ENCODE measurements around the gene ENPEP.
A peak's percentile ranks its signal among the peaks of the same experiment; 100 is the strongest.
"Not testable (repeated sequence)": the region's sequence is repeated elsewhere in the genome, so short reads cannot be mapped to it uniquely, and the experiment has no call there.

ENPEP gene

DNA sequence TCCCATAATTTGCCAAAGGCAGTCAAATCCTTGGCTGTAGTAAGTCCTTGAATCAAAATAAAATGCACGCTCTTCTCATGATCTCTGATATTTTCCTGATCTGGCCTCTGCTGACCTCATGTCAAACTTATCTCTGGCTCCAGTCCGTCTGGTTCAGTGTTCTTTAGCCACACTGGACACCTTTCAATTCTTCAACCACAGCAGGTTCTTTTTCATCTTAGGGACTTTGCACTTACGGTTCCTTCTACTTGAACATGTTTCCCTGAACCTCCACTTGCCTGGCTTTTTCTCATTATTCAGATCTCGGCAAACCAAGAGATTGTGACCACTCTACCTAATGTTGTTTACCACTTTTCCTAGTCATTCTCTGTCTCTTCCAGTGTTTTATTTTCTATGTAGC, 10.3 kb downstream of the ENPEP start:
- no peak for DNase-seq

DNA sequence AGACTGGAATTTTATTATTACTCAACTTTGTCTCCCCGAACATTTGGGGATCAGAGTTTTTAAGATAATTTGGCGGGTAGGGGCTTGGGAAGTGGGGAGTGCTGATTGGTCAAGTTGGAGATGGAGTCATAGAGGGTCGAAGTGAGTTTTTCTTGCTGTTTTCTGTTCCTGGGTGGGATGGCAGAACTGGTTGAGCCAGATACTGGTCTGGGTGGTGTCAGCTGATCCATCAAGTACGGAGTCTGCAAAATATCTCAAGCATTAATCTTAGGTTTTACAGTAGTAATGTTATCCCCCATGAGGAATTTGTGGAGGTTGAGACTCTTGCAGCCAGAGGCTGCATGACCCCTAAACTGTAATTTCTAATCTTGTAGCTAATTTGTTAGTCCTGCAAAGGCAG, 10.9 kb downstream of the ENPEP start:
- DNase-seq = not testable (repeated sequence)

DNA sequence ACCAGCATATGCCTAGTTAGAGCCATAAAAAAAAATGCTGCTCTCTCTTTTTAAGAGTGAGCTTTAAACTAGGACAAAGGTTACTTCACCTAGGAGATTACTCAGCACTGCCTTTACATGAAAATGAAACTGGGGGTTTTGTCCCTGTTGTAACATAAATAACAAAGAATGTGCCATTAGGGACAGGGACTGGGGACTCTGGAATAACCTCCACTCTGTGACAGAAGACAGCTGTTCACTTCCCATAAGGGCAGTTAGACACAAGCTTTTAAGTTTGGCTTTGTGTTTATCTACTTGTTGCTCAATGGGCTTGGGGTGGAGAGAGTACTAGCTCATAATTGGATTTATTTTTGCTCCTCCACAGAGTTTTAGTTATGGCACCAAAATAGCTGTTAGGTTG, 11.9 kb downstream of the ENPEP start:
- DNase-seq = no peak

DNA sequence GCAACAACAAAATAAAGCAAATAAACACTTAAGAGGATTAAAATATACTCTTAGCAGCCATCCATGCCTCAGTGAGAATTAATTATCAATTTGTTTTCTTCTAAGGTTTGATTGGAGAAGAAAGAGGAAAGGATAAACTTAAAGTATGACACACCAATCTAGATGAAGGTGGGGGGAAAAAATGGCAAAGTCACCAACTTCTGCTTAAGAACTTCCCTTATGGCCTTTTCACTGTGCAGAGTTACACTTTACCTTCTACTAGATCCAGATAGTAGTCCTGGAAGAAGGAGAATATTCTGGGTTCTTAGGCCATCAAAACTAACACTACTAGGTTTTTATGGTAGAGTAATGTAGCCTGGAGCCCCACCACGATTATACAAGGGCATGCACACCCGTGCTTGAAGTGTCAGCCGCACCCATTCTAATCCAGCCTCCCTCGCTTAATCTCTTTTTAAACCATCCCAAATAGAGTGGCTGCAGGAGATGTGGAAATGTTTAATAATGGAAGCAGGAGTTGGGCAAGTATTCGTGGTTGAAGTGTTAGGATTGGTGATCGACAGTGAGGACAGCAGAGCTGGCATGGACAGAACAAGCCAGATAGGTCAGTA, 14.1 kb downstream of the ENPEP start:
- no peak for DNase-seq

DNA sequence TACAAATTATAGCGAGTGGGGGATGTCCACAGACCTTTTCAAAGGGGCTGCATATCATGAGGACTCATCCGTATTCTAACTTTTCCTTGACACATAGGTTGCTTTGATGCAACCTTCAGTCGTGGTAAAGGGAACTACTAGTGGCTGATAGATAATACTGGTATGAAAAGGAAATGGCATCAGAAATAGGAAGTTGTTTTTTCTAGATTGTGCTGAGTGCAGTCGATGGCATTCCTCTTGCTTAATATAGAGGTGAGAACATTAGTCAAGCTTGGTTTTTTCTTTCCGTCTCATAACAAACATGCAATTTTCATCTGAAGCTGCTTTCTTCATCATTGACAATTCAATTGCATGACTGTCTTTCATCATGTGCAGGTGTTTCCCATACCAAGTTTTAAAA, 16.6 kb downstream of the ENPEP start:
- no peak for DNase-seq

DNA sequence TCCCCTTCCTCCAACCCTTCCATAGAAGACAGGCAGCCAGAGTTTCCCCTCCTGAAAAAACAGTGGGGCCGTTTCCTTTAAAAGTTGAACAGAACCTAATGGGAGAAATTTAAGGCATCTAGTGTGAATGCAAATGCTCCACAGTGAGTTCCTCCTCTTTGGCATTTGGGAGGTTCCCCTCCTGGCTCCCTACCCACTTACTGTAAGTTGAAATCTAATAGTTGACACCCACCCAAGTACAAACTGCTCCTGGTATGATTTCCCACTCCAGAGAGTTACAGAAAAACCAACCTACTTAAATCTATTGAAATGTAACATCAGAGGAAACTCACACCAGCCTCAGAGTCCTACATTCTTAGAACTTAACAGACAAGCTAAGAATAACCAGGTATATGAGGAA, 17.6 kb downstream of the ENPEP start:
- DNase-seq = no peak

DNA sequence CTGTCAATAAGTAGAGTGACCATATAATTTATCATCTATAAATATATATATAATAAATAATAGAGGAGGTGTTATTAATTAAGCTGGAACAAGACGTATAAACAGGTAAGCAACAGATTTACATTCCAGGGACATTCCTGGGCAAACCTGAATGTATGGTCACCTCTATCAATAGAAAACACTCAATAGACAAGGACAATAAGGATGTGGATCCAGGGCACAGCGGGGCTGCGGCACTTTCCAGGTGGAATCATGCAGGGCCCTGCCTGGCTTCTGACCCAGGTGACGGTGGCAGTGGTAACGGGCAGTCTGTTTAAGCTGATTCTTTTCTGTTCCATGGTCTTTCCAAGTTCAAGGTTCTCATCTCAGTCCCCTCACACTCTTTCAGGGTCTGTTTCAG, 22.5 kb downstream of the ENPEP start:
- no peak for DNase-seq

DNA sequence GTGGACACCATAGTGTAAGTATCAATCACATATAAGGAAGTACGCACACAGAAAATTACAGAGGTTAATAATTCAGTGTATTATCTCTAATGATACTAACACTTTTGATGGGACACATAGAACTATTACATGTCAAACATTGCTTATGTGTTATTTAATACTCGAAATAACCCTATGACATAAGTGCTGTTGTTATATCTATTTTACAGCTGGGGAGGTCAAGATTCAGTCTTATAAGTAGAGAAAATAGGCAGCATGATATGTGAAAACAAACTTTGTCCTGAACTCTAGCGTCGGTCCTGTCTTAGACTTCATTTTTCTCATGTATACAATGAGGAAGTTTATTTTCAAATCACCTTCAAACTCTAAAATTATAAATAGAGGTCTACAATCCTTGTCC, 23.2 kb downstream of the ENPEP start:
- no peak for DNase-seq

DNA sequence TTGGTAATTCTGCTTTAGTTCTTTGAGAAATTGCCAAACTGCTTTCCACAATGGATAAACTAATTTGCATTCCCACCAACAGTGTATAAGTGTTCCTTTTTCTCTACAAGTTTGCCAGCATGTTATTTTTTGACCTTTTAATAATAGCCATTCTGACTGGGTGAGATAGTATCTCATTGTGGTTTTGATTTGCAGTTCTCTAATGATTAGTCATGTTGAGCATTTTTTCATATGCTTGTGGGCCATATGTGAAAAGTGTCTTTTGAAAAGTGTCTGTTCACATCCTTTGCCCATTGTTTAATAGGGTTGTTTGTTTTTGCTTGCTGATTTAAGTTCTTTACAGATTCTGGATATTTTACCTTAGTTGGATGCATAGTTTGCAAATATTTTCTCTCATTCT, 25.9 kb downstream of the ENPEP start:
- DNase-seq = no peak

DNA sequence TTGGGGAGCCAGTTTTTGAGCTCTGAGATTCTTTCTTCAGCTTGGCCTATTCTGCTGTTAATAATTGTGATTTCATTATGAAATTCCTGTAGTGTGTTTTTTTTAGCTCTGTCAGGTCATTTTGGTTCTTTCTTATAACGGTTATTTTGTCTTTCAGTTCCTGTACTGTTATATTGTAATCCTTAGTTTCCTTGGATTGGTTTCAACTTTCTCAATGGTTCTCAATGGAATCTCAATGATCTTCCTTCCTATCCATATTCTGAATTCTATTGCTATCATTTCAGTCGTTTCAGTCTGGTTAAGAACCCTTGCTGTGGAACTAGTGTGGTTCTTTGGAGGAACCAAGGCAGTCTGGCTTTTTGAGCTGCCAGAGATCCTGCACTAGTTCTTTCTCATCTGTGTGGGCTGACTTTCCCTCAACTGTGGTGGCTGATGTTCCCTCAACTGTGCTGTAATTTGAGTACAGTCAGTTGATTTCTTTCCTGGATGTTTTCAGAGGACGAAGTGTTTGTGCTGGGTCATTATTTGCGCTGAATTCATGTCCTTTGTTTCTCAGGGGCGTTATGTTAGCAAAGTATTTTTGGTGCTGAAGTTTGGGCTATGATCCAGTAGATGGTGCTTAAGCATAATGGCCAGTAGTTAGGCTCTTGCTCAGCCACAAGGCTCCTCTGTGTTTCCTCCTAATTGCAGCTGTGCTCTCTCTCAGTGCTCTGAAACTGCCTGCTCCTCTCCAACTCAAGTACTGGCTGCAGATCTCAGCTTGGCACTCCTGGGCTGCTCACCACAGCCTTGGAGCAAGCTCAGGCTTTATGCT, 27.5 kb downstream of the ENPEP start:
- DNase-seq = no peak

DNA sequence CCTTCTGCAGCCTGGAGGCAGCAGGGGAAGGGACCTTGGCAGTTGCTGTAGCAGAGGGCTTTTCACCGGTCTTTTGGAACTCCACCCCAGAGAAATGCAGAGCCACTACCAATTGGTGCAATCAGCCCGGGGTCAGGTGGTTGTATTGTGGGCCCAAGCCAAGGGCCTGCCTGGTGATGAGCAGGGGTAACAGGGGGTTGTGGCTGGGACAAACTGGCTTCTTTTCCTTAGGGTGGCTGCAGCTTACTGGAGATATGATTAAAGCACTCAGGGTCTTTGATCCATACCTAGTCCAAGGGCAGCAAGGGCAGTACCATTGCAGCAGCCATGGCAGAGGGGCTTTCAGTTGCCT, 28.1 kb downstream of the ENPEP start:
- DNase-seq = no peak

DNA sequence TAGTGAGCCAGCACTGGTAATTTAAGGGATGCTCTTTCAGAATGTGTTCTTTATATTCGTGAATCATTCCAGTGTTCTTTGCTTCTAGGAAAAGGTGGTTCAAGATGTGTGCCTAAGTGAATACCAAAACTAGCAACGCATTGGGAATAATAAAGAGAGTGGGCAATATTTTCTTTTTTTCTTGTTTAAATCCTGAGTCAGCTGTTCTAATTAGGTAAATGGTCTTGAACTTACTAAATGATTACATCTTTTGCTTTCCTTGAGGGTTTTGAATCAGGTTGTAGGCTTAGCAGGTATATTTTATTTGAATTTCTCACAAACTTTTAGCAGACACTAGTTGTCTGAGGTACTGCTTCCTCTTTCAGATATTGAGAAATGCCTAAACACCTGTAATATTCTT, 29.5 kb downstream of the ENPEP start:
- DNase-seq = no peak

DNA sequence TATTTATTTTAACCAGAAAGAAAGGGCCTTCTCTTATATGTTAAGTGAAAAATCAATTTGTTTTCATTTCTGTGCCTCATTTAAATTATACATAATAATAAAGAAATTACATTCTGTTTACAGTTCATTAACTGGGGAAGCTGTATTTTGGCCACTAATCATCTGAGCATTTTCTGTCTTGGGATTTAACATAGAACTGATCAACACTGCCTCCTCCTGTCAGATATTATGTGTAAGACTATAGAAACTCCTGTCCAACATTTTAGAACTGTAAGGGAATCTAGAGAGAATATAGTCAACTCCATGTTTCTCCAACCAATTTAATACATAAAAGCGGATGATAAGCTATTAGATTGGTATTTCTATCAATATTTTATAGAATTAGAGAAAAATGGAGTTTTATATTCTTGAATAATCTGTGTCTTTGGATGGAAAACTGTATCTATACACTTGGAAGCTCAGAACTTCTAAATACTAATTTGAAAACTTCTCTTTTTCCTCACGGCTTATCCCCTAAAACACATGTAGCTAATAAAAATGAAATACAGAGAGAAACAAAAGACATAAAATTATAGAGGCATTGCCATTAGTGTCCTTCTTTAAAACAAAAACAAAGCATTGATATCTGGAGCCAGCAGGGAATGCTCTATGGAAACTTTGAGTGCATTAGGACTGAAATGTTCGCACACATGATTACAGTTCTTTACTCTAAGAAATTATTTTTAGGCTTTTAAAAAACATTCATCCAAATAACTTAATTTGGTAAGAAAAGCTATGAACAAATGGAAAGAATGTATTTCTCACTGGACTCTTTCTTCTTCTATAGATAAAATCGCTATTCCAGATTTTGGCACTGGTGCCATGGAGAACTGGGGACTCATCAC, 33.1 kb downstream of the ENPEP start:
- DNase-seq = no peak

DNA sequence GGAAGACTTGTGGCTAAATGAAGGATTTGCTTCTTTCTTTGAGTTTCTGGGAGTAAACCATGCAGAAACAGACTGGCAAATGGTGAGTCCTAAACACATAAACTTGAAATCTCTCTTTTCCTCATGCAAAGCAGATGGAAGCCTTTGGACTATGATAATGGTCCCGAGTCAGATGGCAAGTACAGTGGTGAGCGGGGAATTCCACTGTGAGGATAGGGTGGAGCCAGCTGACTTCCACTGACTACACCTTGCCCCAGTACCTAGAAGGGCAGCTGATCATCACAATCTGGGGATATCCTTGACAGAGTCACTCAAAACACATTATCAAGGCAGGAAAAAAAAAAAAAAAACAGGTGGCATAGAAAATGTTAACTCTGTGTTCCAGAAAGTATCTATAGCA, 34.3 kb downstream of the ENPEP start:
- no peak for DNase-seq

DNA sequence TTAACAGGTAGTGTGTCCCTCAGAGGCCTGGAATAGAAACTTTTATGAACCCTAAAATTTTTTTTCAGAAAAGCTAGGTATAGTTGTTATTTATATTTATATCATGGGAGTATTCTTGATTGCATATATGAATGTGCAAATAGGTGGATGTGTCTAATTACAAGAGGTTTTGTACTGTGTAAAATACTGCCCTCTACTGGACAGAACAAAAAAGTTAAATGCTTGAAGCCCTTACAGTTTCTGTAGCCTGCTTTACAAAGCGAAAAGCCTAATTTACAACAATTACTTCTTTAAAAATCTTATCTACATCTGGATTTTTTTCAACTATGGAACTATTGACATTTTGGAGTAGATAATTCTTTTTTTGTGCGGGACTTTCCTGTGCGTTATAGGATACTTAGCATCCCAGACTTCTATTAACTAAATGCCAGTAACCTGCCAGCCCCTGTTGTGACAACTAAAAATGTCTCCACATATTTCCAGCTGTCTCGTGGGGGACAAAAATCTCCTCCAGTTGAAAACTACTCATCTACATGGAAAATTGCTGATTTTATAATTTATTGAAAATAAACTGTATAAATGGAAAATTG, 35.1 kb downstream of the ENPEP start:
- no peak for DNase-seq

DNA sequence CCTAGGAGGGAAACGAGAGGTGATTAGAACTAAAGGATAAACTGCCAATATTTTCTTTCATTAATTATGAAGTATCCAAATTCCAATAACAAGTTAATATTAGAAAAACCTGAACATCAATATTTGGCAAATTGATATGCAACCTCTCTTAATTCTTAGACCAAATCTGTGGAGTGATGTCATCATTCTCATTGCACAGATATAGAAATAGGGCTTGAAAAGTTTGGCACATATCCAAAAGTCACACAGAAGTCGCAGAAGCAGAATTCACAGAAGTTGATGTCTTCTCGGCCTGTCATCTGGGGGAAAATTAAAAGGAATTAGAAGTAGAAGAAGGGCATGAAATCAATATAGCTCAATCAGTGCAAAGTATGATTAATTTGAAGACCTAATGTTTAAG, 36.9 kb downstream of the ENPEP start:
- no peak for DNase-seq

DNA sequence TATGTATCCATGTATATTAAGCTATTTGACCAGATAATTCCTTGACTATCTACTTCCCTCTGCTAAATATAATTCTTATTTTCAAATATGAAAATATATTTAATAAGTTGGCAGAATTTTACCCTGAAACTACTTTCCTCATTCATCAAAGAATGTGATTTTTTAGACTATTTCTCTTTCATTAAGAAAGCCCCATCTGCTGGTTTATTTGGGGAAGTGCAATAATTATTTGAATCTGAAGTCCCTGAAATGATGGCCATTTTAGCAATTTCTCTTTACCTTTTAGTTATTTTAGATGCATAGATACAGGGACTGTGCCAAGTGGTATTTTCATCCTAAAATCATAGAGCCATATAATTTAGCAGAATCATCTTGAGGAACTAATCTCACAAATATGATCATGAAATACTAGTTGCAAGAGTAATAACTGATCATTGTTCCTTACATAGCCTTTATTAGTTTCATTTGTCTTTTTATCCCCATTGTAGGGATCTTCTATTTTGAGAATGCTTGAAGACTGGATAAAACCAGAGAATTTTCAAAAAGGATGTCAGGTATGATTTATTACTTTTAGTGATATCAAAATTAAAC, 39.0 kb downstream of the ENPEP start:
- no peak for DNase-seq

DNA sequence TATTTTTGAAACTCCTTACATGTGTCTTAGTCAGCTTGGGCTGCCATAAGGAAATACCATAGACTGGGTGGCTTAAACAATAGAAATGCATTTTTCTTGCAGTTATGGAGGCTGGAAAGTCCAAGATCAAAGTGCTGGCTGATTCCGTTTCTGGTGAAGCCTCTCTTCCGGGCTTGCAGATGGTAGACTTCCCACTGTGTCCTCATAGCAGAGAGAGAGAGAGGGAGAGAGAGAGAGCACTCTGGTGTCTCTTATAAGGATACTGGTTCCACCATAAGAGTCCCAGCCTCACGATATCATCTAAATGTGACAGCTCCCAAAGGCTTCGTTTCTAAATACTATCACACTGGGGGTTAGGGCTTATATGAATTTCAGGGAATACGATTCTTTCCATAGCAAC, 39.7 kb downstream of the ENPEP start:
- DNase-seq = no peak

DNA sequence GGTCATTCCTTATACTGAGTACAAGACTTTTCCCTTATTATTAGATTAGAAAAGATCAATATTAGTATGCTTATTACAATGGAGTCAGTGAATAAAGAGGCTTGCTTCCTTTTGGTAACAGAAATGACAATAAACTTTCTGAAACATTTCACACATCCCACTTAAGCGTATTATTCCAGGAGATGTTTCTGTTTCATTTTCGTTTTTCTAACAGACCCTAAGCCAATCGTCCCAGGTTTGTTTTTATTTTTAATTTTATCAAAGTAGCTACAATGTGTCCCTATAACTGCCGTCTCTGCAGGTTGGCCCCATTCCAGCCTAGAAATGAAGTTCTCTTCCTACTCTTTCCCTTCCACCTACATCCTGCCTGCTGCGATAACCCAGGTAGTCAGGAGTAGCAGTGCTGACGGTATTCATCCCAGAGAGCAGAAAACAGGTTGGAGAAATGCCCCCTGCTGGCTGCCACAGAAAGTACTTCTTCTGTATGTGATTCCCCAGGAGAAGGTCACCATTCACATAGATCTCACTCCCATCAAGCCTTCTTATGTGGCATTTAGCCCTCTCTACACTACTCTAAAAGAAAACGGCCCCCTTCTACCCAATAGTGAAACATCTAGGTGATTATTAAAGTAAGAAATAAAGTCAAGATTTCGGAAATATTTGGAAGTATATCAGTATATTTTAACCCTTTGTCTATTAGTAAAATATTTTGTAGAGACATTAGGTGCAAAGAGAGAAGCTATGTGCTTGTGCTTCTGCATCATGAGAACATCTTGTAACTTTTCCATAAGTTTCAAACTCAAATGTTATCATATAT, 40.4 kb downstream of the ENPEP start:
- DNase-seq = peak; percentile 62

DNA sequence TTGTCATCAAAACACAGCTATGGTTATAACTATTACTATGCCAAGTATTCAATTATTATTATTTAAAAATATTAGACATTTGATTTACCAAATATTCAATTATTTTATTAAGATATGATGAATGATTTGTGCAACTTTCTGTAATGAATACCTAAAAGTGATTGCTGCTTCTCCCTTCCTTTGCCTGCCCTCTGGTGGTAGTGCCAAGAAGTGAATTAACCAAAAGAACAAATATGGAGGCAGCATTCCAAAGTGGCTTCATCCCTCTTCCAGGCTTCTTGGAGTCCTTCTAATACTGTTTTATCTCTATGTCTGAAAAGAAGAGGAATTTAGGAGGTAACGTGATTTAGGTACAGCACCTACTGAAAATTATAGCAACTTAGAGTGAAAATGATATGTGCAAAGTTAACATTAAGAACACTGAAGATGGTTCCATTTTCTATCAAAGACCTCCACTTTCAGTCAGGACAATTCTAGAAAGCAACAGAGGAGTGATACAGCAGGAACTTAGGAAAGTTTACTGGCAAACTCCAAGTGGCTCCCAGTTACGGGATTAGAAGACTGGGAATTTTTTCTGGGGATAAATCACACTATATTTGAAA, 43.0 kb downstream of the ENPEP start:
- DNase-seq = no peak

DNA sequence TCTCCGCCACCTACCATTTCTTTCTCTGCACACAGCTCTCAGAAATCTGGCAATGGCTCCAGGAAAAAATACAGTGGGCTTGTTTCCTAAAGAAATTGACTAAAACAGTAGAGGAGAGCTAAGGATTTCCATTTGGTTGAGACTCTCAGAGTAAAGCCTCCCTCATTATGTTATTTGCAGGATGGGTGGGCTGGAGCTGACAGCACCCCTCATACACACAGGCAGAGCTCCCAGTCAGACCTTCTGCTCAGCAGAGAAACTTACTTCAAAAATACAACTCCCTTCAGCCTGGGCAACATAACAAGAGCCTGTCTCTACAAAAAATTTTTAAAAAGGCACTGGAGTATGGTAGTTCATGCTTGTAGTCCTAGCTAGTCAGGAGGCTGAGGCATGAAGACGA, 44.9 kb downstream of the ENPEP start:
- DNase-seq = no peak

DNA sequence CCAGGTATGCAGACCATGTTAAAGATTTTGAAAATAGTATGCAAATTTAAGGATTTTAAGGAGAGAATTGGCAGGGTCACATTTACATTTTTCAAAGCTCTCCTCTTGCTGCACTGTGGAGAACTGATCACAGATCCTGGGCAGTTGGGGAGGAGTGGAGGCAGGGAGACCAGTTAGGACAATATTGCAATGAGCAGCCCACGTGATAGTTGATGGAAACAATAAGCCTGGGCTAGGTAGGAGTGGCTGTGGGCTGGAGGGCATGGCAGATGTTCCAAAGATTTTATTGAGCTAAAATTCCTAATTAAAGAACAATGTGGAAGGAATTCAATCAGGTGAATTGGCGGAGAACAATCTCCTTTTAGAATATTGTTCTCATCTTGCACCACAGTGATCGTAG, 50.6 kb downstream of the ENPEP start:
- no peak for DNase-seq
